HUES64 (cell line): ENCODE data around the gene PDE4D.

Experiments used
- H3K27ac ChIP-seq: 2 replicates; pipeline ENCODE4 v1.7.0; 2013; ENCODE audit warnings: low read depth, low read length, inconsistent platforms
- H3K27me3 ChIP-seq: 2 replicates; pipeline ENCODE4 v1.6.1; 2013; ENCODE audit warnings: mild to moderate bottlenecking, low read length; ENCODE audit not compliant: insufficient read depth
- H3K36me3 ChIP-seq: 2 replicates; pipeline ENCODE4 v1.6.1; 2013; ENCODE audit warnings: mild to moderate bottlenecking, low read length; ENCODE audit not compliant: insufficient read depth
- H3K4me1 ChIP-seq: 2 replicates; pipeline ENCODE4 v1.6.1; 2013; ENCODE audit warnings: mild to moderate bottlenecking, low read length, moderate library complexity; ENCODE audit not compliant: insufficient read depth
- H3K4me3 ChIP-seq: 2 replicates; pipeline ENCODE4 v1.5.1; 2013; ENCODE audit warnings: mild to moderate bottlenecking, low read length, moderate library complexity
- H3K9ac ChIP-seq: 2 replicates; pipeline ENCODE4 v1.6.1; 2013; ENCODE audit warnings: mild to moderate bottlenecking, low read depth, low read length
- H3K9me3 ChIP-seq: 2 replicates; pipeline ENCODE4 v1.6.1; 2013; ENCODE audit warnings: low read depth, low read length; ENCODE audit not compliant: insufficient read depth
- WGBS: fragments of 150-250, 120-280 bp; methylation state at CpG from one replicate; pipeline ENCODE4 v1.1.7; 2013; ENCODE audit warnings: missing lambda C conversion rate; 5-methylcytosine and 5-hydroxymethylcytosine counted together

Gene PDE4D

GRCh38 chr5:59489551-59489950, 404.0 kb downstream of the PDE4D start:
- no CpG with 5 or more reads among the region's 1 CpG for WGBS
- Histone ChIP-seq H3K9ac (no peak overlapping the region), H3K27me3 (no peaks in the 10 kb centered on the region), H3K4me1 (peaks cover 15% of the 10 kb centered on the region; the same call in 1 of the 2 replicates), H3K4me3 (no peak overlapping the region), H3K27ac (no peak overlapping the region), H3K36me3 (no peaks in the 10 kb centered on the region), H3K9me3 (no peaks in the 10 kb centered on the region)

GRCh38 chr5:59487772-59488729, 405.5 kb downstream of the PDE4D start:
- Histone ChIP-seq H3K9ac (no peak overlapping the region), H3K4me3 (no peak overlapping the region), H3K4me1 (peaks cover 23% of the 10 kb centered on the region; the same call in 1 of the 2 replicates), H3K9me3 (no peaks in the 10 kb centered on the region), H3K36me3 (no peaks in the 10 kb centered on the region), H3K27me3 (no peaks in the 10 kb centered on the region), H3K27ac (no peak overlapping the region)
- 86% methylated on average over 7 of the region's 7 CpGs for WGBS

- Histone ChIP-seq H3K4me3 (no peak overlapping the region), H3K9me3 (no peaks in the 10 kb centered on the region), H3K36me3 (no peaks in the 10 kb centered on the region), H3K9ac (no peak overlapping the region), H3K27ac (no peak overlapping the region), H3K4me1 (peaks cover 26% of the 10 kb centered on the region; the same call in 1 of the 2 replicates), H3K27me3 (no peaks in the 10 kb centered on the region)
- WGBS, result 85% methylated on average over 4 of the region's 5 CpGs
Observed at GRCh38 chr5:59487068-59487686, 406.3 kb downstream of the PDE4D start.

- WGBS, result 96% methylated on average over 2 of the region's 2 CpGs
Observed at GRCh38 chr5:59486508-59486907, 407.0 kb downstream of the PDE4D start.

GRCh38 chr5:59485629-59486439, 407.7 kb downstream of the PDE4D start:
- H3K9me3 ChIP-seq, result no peaks in the 10 kb centered on the region
- WGBS, result 64% methylated on average over 2 of the region's 2 CpGs
- no peak overlapping the region for H3K9ac ChIP-seq
- no peak overlapping the region for H3K4me3 ChIP-seq
- no peaks in the 10 kb centered on the region for H3K27me3 ChIP-seq
- peaks cover 30% of the 10 kb centered on the region for H3K4me1 ChIP-seq
- no peaks in the 10 kb centered on the region for H3K36me3 ChIP-seq
- H3K27ac ChIP-seq, result no peak overlapping the region

More at GRCh38 chr5:59486508-59486907, 407.0 kb downstream of the PDE4D start:
- Histone ChIP-seq H3K4me1 (peaks cover 30% of the 10 kb centered on the region), H3K27me3 (no peaks in the 10 kb centered on the region), H3K9ac (no peak overlapping the region), H3K27ac (no peak overlapping the region), H3K9me3 (no peaks in the 10 kb centered on the region), H3K36me3 (no peaks in the 10 kb centered on the region), H3K4me3 (no peak overlapping the region)

- H3K36me3 ChIP-seq, result no peaks in the 10 kb centered on the region
- 89% methylated on average over 2 of the region's 2 CpGs for WGBS
- H3K27me3 ChIP-seq, result no peaks in the 10 kb centered on the region
- H3K27ac ChIP-seq, result no peak overlapping the region
- H3K4me1 ChIP-seq, result peaks cover 30% of the 10 kb centered on the region
- H3K9ac ChIP-seq, result no peak overlapping the region
- H3K4me3 ChIP-seq, result no peak overlapping the region
- no peaks in the 10 kb centered on the region for H3K9me3 ChIP-seq
Observed at GRCh38 chr5:59485107-59485506, 408.4 kb downstream of the PDE4D start.

- Histone ChIP-seq H3K4me1 (peaks cover 30% of the 10 kb centered on the region), H3K36me3 (no peaks in the 10 kb centered on the region), H3K27me3 (no peaks in the 10 kb centered on the region), H3K9me3 (no peaks in the 10 kb centered on the region), H3K27ac (no peak overlapping the region), H3K9ac (no peak overlapping the region), H3K4me3 (no peak overlapping the region)
- WGBS, result 94% methylated on average over 2 of the region's 2 CpGs
Observed at GRCh38 chr5:59484618-59485017, 408.9 kb downstream of the PDE4D start.

- peaks cover 35% of the 10 kb centered on the region for H3K4me1 ChIP-seq
- no peak overlapping the region for H3K9ac ChIP-seq
- no peak overlapping the region for H3K4me3 ChIP-seq
- H3K9me3 ChIP-seq, result no peaks in the 10 kb centered on the region
- no peaks in the 10 kb centered on the region for H3K27me3 ChIP-seq
- H3K36me3 ChIP-seq, result no peaks in the 10 kb centered on the region
- H3K27ac ChIP-seq, result no peak overlapping the region
Observed at GRCh38 chr5:59483971-59484472, 409.5 kb downstream of the PDE4D start.

GRCh38 chr5:59479086-59479485, 414.4 kb downstream of the PDE4D start:
- H3K4me3 ChIP-seq, result no peak overlapping the region
- no peaks in the 10 kb centered on the region for H3K9me3 ChIP-seq
- peaks cover 20% of the 10 kb centered on the region for H3K4me1 ChIP-seq
- WGBS, result 52% methylated on average over 2 of the region's 2 CpGs
- no peaks in the 10 kb centered on the region for H3K27me3 ChIP-seq
- H3K36me3 ChIP-seq, result no peaks in the 10 kb centered on the region
- no peak overlapping the region for H3K9ac ChIP-seq
- H3K27ac ChIP-seq, result no peak overlapping the region

GRCh38 chr5:59474324-59474723, 419.2 kb downstream of the PDE4D start:
- Histone ChIP-seq H3K4me3 (no peak overlapping the region), H3K36me3 (no peaks in the 10 kb centered on the region), H3K9ac (no peak overlapping the region), H3K9me3 (no peaks in the 10 kb centered on the region), H3K4me1 (peaks cover 12% of the 10 kb centered on the region), H3K27ac (no peak overlapping the region), H3K27me3 (no peaks in the 10 kb centered on the region)
- WGBS, result 96% methylated on average over 1 of the region's 1 CpG

GRCh38 chr5:59473611-59474010, 419.9 kb downstream of the PDE4D start:
- no peaks in the 10 kb centered on the region for H3K27me3 ChIP-seq
- peaks cover 6% of the 10 kb centered on the region; the same call in 1 of the 2 replicates for H3K4me1 ChIP-seq
- H3K9ac ChIP-seq, result no peak overlapping the region
- no peaks in the 10 kb centered on the region for H3K36me3 ChIP-seq
- H3K9me3 ChIP-seq, result no peaks in the 10 kb centered on the region
- no peak overlapping the region for H3K27ac ChIP-seq
- H3K4me3 ChIP-seq, result no peak overlapping the region
